Heart left ventricle (tissue), 13 donors: Measurements from ENCODE around the gene MRPS15.

Experiments used
- POLR2A ChIP-seq, 2 donors: fragments of 450-650 bp; IDR thresholded peaks; one replicate each; pipeline ENCODE4 v1.6.1; 2017; ENCODE audit warnings: antibody characterized with exemption in 2 of 2, mild to moderate bottlenecking in 2 of 2, moderate library complexity in 2 of 2
- TF ChIP-seq, protein P1 (sequence below), 12 donors: fragments of 200-600 bp; sonication (generic) in 4 of 12; IDR thresholded peaks; one replicate each; pipeline versions ENCODE4 v1.5.0 to v1.8.0; 2018 to 2022; ENCODE audit warnings: antibody characterized with exemption in 12 of 12, mild to moderate bottlenecking in 5 of 12
- donor health status: ischemic (EF 13 %, LVEDD 7.1; RV severe dilation, severe dysfunction).
- donor health status: DM: no; HTN: yes; CAD: no.
- donor health status: DM: no; HTN: no; CAD: no.
- donor health status: ischemic (EF 25% LVEDD 6.9; RV normal size, moderate dysfunction).
- donor health status: ischemic (EF 25% LVEDD 5.7; RV mildly dilated, moderate dysfunction).
- donor health status: ischemic (EF 35%, LVEDD 5.7; RV mildly dilated, moderate dysfunction).
- donor health status: nonischemic (EF 11% LVEDD 7.7; RV severe dilation, severe dysfunction).
- donor health status: DM: yes; HTN: yes; CAD: no.
- donor health status: PGD.
- donor health status: ischemic (EF 29% LVEDD 5.4; RV normal size, mild dysfunction).
- donor health status: nonischemic (EF 23%, LVEDD 6.1; RV moderate dilation, normal function).

DNA sequence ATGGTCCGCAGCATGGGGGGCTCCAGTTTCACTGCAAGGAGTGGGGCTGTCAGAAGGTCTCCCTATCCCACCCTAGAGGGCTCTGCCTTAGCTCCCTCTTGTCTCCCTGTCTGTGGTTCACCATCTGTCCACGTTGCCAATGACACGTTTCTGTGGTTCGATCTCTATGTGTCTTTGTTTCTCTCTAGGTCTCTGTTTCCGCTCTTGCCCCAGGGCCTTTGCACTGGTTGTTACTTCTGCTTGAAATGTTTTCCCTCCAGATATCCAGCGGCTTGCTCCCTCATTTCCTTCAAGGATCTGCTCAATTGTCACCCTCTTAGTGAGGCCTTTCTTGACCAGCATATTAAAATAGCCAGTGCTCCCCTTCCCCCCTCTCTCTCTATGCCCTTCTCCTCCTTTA is 8.5 kb upstream of the MRPS15 start:
- TF ChIP-seq, protein P1, sequence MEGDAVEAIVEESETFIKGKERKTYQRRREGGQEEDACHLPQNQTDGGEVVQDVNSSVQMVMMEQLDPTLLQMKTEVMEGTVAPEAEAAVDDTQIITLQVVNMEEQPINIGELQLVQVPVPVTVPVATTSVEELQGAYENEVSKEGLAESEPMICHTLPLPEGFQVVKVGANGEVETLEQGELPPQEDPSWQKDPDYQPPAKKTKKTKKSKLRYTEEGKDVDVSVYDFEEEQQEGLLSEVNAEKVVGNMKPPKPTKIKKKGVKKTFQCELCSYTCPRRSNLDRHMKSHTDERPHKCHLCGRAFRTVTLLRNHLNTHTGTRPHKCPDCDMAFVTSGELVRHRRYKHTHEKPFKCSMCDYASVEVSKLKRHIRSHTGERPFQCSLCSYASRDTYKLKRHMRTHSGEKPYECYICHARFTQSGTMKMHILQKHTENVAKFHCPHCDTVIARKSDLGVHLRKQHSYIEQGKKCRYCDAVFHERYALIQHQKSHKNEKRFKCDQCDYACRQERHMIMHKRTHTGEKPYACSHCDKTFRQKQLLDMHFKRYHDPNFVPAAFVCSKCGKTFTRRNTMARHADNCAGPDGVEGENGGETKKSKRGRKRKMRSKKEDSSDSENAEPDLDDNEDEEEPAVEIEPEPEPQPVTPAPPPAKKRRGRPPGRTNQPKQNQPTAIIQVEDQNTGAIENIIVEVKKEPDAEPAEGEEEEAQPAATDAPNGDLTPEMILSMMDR (IDR thresholded peaks at IDR 0.05) = no peak
- no peak for TF ChIP-seq POLR2A (IDR thresholded peaks at IDR 0.05)
